Stromal cell of bone marrow (primary cell): ENCODE measurements around the gene PARP12.
A peak's percentile ranks its signal among the peaks of the same experiment; 100 is the strongest.
"Not testable (repeated sequence)": the region's sequence is repeated elsewhere in the genome, so short reads cannot be mapped to it uniquely, and the experiment has no call there.

Experiments
- DNase-seq: peaks from one replicate; pipeline ENCODE4 v3.0.0-alpha.2; 2012; ENCODE audit warnings: low read depth

The PARP12 gene, protein sequence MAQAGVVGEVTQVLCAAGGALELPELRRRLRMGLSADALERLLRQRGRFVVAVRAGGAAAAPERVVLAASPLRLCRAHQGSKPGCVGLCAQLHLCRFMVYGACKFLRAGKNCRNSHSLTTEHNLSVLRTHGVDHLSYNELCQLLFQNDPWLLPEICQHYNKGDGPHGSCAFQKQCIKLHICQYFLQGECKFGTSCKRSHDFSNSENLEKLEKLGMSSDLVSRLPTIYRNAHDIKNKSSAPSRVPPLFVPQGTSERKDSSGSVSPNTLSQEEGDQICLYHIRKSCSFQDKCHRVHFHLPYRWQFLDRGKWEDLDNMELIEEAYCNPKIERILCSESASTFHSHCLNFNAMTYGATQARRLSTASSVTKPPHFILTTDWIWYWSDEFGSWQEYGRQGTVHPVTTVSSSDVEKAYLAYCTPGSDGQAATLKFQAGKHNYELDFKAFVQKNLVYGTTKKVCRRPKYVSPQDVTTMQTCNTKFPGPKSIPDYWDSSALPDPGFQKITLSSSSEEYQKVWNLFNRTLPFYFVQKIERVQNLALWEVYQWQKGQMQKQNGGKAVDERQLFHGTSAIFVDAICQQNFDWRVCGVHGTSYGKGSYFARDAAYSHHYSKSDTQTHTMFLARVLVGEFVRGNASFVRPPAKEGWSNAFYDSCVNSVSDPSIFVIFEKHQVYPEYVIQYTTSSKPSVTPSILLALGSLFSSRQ

DNA sequence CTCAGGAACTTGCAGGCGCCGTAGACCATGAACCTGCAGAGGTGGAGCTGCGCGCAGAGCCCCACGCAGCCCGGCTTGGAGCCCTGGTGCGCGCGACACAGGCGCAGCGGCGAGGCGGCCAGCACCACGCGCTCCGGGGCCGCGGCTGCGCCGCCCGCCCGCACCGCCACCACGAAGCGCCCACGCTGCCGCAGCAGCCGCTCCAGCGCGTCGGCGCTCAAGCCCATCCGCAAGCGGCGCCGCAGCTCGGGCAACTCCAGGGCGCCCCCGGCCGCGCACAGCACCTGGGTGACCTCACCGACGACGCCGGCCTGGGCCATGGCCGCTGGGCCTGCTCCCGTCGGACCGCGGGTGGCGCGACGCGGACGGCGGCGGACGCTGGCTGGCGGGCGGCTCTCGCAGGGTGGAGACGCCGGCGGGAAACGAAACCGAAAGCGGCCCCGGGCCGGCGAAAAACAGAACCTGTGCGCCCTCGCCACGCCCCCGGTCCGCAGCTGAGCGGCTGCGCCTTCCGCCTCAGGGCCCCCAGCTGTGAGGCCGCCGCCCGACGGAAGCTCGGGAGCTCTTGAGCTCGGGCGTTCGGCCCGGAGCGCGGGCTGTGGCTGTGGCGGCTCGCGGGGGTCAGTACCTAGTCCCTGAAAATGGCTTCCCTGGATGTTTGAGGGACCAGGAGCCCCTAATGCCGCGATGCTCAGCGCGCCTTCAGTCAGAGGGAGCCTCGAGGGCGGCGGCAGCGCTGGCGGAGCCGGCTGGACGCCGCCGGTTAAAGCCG lies at the start of gene PARP12:
TSS of gene PARP12 (minus strand) at position 424 of the 772 bp plus-strand sequence. CDS start at position 320, 104 bp downstream.
- DNase-seq, result peak; percentile 61

DNA sequence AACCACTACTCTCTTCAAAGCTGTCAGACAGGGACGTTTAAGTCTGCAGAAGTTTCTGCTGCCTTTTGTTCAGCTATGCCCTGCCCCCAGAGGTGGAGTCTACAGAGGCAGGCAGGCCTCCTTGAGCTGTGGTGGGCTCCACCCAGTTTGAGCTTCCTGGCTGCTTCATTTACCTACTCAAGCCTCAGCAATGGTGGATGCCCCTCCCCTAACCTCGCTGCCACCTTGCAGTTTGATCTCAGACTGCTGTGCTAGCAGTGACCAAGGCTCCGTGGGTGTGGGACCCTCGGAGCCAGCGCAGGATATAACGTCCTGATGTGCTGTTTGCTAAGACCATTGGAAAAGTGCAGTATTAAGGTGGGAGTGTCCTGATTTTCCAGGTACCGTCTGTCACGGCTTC lies 46.0 kb upstream of the PARP12 start:
- not testable (repeated sequence) for DNase-seq

DNA sequence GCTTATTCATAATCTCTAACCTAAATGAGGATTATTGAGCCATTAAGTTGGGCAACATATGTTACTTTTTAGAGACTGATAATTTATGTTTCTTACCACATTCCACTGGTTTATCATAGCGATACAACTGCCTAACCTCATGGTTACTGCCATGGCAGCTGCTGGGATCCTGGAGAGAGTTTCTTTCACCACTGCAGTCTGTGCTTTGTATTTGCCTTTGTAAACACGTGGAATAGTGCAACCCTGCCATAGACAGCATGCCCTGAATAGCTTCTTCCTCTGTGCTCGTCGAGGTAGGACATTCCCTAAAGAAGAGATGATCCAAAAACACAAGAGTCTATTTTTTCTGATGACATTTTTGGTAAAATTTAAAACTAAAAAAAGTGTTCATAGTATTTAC lies 33.7 kb upstream of the PARP12 start:
- no peak for DNase-seq

DNA sequence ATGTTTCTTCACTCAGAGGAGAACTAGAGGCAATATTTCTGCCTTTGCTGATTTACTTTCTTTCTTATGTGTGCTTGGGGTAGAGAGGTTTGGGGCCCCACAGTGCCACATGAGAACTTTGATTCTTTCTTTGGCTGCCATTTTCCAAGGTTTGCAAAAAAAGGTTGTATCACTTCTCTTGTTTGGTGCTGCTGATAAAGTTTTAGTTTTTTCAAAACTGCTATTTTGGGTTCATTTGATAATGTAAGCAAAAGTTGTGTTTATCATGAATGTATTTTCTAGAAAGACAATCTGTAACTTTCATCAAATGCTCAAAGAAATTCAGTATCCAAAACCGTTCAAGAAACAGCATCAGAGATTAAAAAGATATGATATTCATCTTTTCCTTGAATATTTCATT lies 30.6 kb upstream of the PARP12 start:
- no peak for DNase-seq

DNA sequence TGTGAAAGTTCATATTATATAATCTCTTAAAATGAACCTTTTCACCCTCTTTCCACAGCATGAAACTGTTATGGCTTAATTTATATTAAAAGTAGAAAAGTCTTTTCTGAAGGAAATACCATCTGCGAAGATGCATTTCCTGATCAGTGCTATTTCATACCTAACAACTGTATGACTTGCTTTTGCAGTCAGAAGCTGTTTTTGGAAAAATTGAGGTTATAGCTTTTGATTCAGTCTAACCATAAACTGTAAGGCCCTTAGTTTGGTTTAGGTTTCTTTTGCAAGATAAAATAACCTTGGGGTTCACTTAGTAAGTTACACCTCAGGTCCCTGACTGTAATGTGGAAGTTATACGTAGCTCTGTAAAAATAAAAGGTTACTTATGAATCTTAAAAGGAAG lies 22.7 kb upstream of the PARP12 start:
- DNase-seq, result no peak

DNA sequence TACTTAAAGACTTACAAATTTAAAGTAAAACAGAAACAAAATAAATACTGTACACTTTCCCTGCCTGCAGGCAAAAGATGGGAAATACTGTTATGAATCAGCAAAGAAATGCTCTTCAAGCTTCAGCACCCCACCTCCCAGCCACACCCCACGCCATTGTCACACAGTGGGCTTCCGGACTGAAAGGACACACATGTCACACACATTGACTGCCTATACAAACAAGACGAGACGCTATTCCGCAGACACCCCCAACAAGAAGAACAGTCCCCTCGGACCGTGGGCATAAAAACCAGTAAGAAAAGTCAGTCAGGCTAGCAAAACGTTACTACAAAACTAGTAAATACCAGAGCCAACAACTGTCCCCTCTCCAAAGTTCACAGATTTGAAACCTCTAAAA lies 22.2 kb upstream of the PARP12 start:
- DNase-seq, result no peak

DNA sequence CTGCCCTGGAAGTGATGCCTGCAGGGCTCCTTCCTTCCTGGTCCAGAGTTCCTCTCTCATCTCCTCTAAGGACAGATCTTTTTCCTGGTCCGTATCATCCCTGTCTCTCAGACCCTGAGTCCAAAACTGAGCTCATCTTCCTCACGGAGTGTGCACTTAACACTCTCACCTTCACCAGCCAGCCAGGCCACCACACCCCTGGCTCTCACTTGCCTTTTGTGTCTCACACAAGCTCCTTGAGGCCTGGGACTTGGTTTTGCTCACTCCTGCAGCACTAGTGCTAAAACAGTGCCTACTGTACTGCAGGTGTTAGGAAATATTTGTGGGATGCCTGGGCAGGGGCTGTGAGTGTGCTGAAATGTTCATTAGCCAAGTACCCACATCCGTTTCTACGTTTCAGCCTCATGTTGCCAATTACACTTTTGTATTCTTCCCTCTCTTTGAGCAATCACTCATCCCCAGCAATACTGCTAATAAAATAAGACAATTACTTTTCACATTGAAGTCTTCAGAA lies 21.4 kb upstream of the PARP12 start:
- no peak for DNase-seq

DNA sequence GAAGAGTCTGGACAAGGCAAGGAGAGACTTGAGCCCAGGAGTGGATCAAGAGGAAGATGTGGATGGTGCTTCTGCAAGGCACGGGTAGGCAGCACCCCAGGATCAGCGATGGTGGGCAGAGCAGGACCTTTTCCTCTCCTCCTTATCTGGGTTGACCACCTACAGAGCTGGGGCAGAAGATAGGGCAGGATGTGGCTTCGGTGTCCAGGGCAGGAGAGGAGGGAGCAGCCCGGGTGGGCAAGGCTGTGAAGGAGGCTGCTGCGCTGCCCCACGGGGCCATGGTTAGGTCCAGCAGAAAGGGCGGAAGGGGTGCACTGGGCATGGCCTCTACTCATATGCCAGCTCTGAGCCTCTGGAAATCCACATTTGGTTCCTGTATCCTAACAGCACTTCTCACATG lies 20.0 kb upstream of the PARP12 start:
- DNase-seq, result no peak

DNA sequence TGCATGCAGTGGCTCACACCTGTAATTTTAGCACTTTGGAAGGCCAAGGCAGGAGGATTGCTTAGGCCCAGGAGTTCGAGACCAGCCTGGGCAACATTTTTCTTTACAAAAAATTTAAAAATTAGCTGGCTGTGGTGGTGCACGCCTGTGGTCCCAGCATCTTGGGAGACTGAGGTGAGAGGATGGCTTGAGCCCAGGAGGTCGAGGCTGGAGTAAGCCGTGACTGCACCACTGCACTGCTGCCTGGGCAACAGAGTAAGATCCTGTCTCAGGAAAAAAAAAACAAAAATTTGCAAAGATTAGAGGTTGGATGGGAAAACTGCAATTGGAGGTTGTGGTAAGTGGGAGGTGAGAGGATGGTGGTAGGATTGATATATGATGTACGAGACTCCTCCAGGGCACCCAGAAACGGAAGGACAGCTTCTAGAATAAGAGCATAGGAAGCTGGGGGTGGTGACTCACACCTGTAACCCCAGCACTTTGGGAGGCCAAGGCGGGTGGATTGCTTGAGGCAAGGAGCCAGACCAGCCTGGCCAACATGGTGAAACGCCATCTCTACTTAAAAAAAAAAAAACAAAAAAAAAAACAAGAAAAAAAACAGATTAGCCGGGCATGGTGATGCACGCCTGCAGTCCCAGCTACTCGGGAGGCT lies 19.1 kb upstream of the PARP12 start:
- DNase-seq, result no peak

DNA sequence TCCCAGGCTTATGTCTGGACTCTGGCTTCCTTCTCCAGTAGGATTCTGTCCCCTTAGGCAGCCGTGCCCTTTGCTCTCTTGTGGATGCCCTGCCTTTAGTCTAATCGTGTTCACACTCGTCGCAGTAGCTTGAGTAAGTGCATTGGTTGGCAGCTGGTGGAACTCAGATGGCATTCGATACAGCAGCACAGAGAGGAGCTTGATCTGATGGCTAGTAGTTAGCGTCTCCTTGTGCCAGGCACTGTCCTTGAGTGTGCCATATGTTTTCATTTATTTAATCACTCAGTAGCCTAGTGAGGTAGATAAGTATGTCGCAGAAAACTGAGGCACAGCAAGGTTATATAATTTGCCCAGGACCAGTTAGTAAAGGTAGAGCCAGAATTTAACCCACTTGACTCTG lies 18.2 kb upstream of the PARP12 start:
- no peak for DNase-seq

DNA sequence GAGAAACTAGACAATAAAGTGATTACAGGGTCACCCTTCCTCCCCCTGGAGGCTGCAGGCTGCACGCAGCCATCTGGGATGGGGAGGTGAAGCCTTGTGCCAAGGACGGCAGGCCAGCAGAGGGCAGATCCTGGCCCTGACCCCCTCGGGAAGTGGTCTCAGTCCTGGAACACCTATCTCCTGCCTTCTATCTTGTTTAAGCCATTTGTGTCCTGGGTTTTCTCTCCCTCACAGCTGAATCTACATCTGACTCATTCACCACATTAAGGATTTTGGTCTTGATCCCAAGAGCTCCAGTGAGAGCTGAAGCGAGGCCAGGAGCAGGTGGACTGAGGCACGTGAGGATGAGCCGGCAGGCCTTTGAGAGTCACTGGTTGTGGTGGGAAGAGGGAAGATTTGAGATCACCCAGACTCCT lies 16.4 kb upstream of the PARP12 start:
- peak; percentile 70 for DNase-seq

DNA sequence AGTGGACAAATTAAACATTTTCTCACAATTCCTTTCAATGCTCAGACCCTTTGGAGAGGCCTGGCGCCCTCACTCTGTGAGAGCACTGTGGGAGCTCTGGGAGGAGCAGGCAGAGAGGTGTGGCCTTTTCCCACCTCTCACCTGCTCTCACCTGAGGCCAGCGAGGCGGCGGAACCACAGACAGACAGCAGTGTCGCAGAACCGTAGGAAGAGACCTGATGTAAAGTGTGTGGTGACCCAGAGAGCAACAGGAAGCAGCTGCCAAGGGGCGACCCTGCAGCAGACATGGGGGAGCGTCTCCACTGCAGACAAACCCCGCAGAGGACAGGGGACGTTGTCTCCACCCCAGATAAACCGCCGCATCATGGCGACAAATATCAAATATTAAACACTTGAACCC lies 15.6 kb upstream of the PARP12 start:
- no peak for DNase-seq

DNA sequence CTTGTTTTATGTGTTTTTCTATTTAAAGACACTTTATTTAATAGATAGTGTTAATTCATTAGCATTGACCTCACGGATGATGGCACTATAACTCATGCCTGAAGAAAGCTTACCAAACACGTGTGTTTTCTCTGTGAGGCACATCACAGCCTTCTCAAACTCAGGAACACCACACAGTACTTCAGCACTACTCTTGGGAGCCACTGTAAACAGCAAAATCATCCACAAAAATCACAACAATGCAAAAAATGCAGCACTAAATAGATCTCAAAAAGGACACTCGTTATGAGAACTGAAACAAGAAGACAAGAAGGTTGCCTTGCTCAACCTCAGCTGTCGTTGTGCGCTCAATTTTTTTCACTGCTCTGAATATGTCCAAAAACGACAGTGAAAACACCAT lies 12.0 kb upstream of the PARP12 start:
- no peak for DNase-seq

DNA sequence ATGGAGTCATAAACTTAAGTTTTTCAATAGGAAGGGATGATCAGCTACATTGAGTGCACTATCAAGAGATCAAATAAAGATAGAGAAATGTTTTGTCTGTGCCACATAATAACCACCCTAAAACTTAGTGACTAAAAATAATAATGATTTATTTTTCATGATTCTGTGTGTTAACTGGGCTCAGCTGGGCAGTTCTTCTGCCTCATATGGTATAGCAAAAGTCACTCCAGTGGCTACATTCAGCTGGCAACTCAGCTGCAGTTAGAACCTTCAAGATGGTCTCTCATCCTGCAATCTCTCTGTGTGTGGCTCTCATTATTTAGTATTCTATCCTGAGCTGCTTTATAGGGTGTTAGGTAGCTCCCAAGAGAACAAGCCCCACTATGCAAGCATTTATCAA lies 7.8 kb upstream of the PARP12 start:
- DNase-seq, result no peak

DNA sequence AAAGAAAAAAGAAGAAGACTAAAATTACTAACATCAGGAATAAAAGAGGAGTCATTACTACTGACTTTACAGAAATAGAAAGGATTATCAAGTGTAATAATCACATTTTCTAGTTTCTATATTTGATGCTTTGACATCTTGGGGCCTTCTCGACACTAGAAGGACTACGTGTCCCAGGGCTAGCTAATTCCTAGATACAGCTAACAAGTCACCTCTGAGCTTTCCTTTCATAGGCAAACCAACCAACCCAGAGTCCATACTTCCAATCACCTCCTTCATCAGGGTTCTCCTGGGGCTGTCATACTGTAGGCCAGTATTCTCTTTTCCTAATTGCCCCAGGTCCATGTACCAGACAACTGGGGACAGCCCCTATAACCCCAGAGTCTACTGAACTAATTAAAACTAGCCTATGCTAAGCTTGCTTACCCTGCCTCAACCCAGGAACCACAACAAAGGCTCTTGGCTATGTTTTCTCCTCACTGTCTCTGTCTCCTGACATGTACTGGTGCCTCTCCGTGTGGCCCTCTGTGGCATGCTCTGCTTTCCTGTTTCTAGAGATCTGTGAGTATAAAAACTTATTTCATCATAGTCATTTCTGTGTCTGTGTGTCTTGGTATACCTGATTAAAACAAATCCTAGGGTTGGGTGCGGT lies 6.7 kb upstream of the PARP12 start:
- DNase-seq, result no peak

DNA sequence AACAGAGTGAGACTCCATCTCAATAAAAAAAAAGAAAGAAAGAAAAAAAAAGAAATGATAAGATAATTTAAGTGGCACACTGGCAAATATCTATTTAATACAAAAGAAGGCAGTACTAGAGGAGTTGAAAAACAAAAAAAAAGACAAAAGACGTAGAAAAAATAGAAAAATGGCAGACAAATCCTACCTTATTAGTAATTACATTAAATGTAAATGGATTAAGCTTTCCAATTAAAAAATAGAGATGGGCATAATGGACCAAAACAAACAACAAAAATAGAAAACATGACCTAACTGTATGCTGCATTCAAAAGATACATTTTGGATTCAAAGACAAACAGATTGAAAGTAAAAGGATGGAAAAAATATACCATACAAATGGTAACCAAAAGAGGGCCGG lies 5.3 kb upstream of the PARP12 start:
- no peak for DNase-seq

DNA sequence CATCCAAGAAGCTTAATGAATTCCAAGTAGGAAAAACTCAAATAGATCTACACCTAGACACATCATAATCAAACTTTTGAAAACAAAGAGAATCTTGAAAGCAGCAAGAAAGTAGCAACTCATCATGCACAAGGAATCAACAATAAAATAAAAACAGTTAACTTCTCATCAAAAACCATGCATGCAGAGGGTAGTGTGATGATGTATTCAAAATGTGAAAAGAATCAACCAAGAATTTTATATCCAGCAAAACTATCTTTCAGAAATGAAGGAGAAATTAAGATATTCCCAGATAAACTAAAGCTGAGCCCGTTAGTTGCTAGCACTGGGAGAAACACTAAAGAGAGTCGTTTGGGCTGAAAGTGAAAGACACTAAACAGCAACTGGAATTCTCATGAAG lies 4.3 kb upstream of the PARP12 start:
- no peak for DNase-seq

DNA sequence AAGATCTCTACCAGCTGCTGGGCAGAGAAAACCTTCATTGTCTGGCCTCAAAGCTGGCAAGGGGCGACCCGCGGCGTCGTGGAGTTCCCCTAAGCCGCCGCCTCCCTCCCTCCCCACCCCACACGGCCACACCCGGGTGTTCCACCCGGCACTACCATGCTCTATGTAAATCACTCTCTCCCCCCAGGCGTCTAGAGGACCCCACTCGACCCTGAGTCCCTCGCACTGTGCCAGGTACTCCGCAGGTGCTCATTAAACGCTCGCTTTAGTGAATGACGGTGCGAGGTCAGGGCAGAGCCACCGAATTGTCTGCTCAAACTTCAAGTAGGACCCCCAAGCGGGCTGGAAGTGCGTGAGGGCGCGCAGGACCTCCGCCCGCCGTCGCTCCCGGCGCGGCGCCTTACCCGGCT lies 628 bp downstream of the PARP12 start:
- no peak for DNase-seq

DNA sequence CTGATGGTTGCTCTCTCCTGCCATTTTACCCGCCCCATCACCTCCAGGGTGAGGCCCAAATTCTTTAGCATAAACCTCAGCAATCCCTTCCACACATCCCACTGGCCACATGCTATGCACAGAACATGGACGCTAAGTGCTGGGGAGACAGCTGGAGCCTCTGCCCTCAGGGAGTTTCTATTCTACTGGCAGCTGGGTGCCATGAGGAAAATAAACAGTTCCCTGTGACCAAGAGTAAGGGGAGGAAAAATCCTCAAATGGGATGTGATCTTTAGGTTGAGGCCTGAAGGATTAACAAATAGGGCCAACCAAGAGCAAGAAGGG lies 1.2 kb downstream of the PARP12 start:
- no peak for DNase-seq

DNA sequence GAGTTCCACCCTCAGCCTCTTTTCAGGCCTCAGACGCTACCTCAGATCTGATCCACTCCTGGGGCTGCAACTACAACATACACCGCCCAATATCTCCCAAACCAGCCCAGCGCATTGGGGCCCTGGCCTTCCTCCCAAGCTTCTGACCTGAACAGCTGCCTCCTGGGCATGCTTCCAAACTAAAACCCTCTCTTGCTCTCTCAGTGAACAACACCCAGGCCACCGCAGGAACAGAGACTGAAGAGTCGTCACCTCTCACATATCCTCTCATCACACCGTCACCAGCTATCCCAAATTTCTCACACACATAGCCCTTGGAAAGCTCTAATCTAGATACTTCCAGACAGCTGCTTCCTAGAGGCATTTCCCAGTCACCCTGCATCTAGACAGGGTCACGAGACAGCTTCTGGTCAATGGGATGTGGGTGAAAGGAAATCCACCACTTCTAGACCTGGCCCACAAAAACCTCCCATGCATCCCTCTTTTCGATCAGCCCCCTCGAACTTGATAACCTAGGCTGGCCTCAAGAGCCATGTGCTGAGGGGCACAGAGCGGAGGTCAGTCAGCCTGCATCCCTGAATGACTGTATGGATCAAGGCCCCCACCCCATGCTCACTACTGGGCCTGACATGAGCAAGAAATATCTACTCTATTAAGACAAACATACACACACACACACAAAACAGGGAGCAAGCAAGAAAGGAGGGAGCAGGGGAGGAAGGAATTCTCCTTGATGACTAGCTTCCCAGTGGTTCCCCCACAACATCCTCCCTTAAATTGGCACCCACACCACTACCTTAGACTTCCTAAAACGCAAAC lies 1.8 kb downstream of the PARP12 start:
- no peak for DNase-seq

DNA sequence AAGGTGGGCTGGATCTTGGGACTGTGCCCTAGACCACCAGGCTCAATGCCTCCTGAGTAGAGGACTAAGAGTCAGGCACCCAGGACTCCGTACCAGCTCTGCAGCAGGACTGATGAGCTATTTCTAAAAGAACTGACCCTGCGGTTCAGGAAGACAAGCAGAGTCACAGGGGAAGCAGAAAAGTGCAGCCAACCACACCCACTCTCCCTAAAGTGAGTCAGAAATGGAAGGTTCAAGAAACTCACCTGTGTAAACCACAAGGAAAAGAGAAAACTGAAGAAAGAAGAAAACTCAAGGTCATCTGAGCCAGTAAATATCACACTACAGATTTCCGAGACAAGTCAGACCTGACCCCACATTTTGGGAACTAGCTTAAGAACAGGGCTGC lies 2.5 kb downstream of the PARP12 start:
- DNase-seq, result no peak
